HuH-7 (cell line): ENCODE data around the gene ZNF497.
A peak's percentile ranks its signal among the peaks of the same experiment; 100 is the strongest.
"Not testable (repeated sequence)": the region's sequence is repeated elsewhere in the genome, so short reads cannot be mapped to it uniquely, and the experiment has no call there.

Experiments used
- DNase-seq: peaks from one replicate; pipeline ENCODE4 v3.0.0; 2011; ENCODE audit warnings: low spot score

The ZNF497 gene

DNA sequence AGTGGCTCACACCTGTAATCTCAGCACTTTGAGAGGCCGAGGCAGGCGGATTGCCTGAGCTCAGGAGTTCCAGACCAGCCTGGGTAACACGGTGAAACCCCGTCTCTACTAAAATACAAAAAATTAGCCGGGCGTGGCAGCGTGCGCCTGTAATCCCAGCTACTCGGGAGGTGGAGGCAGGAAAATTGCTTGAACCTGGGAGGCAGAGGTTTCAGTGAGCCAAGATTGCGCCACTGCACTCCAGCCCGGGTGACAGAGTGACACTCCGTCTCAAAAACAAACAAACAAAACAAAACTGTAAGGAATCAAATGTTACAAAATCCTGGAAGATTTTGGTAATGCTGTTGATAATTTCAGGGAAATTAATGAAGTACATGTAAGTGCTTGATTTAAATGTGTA, 14.5 kb downstream of the ZNF497 start:
- DNase-seq, result not testable (repeated sequence)

DNA sequence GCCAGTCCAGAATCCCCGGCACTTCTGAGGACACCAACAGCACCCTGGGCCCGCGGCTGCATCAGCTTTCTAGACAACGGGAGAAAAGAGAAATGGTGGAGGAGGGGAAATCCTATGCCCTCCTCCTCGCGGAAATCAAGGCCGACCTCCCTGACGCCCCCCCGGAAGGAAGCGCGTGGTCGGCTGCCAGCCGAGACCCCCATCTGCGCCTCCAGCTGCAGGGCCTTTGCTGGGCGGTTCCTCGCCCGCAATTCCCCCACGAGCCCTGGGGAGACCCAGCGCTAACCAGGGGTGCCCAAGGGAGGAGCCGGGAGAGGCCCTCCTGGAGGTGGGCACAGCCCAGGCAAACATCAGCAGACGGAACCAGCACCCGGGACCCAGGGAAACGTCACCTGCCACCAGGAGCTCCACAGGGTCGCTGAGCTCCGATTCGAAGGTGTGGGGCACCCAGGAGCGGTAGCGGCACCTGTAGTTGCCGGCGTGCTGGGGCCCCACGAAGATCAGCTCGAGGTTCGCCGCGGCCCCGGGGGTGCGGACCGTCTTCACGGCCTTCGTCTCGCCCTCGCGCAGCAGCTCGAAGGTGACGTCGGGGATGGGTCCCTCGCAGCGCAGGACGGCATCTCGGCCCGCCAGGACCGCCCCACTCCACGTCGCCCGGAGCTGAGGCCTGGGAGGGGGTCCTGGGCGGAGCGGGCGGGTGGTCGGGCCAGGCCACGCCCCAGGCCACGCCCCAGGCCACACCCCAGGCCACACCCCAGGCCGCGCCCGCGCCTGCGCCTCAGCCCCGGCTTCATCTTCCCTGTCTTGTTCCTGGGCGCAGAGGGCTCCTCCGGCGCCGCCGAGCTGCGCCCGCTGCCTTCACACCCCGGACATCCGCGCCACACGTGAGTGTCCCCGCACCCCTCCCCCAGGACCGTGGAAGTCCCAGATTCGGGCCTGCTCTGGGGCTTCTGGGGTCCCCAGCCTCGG, 15.3 kb downstream of the ZNF497 start:
- no peak for DNase-seq

DNA sequence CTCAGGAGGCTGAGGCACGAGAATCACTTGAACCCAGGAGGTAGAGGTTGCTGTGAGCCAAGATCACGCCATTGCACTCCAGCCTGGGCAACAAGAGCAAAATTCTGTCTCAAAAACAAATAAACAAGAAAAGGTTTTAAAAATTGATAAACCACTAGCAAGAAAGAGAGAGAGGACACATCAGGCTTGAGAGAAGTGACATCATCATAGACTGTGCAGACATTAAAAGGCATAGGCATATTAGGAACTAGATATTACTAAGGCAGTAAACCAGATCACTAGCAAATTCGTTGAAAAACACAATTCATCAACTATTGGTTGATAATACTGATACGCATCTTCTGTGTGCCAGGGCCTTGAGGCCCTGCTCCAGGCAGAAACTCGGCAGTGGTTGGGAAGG, 17.0 kb downstream of the ZNF497 start:
- no peak for DNase-seq

DNA sequence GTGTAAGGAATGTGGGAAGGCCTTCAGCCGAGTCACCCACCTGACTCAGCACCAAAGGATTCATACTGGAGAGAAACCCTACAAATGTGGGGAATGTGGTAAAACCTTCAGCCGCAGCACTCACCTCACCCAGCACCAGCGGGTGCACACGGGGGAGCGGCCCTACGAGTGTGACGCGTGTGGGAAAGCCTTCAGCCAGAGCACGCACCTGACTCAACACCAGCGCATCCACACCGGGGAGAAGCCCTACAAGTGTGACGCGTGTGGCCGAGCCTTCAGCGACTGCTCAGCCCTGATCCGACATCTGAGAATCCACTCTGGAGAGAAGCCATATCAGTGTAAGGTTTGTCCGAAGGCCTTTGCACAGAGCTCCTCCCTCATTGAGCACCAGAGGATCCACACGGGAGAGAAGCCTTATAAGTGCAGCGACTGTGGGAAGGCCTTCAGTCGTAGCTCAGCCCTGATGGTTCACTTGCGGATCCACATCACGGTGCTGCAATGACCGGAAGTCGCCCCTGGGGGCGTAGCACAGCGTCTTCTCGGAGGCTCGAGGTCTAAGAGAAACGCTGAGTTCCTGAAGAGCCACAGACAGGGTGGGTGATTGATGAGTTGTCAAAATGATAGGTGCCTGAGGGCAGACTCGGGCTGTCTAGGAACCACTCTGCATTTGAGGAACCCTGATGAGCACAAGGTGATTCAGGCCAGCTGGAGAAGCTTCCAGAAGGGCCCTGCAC, 23.6 kb downstream of the ZNF497 start:
- DNase-seq, result no peak

DNA sequence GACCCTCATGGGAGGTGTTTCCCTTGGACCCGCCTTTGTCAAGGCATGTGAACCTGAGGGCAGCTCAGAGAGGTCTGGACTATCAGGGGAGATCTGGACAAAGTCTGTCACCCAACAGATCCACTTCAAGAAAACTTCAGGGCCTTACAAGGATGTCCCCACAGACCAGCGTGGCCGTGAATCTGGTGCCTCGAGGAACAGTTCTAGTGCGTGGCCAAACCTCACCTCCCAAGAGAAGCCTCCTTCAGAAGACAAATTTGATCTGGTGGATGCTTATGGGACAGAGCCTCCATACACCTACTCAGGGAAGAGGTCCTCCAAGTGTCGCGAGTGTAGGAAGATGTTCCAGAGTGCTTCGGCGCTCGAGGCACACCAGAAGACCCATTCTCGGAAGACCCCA, 24.2 kb downstream of the ZNF497 start:
- no peak for DNase-seq

DNA sequence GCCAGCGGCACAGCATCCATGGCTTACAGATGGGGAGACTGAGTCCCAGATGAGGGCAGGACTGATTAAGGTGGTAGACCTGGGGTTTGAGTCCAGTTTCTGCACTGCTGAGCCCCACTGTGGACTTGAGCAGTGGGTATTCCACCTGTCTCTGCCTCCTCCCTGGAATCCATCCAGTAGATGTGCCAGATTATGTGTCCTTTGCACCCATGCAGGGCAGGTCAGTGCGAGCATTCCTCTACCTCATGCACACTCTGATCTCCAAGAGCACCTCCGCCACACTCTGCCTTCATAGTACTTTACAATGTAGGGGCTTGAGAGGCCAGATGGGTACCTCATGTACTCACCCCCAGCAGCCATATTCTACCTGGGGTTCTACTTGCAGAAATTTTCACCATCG, 25.7 kb downstream of the ZNF497 start:
- no peak for DNase-seq

DNA sequence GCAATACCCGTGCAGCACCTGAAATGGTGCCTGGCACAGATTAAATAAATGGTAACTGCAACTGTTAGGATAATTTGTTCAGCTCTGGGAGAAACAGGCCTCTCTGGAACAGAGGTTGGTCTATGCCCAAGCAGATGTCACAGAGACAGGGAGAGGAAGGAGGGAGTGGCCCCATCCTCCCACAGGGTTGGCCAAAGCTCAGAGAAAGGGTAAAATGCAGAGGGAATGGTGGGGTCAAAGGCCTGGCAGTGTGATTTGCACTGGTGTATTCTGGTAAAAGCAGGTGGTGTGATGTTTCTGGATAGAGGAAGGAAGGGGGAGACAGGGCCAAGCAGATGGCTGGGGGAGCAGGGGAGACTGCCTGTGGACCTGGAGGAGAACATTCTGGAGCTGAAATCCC, 26.3 kb downstream of the ZNF497 start:
- no peak for DNase-seq

DNA sequence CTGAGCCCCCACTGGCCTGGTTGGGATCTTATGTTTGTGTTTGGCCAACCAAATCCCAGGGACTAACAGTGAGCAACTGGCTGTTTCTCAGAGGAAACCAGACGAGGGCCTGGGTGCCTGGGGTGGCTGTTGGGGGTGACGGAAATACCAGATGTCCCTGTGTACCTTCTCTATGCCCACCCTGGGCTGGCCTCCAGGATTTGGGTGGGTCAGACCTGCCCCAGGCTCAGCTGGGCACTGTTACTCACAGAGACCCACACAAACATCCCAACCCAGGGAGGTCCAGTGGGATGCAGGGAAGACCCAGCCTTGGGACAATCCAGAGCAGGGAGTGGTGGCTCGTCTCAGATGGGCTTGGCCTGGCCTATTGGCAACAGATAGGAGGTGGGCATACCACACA, 26.9 kb downstream of the ZNF497 start:
- DNase-seq, result no peak

DNA sequence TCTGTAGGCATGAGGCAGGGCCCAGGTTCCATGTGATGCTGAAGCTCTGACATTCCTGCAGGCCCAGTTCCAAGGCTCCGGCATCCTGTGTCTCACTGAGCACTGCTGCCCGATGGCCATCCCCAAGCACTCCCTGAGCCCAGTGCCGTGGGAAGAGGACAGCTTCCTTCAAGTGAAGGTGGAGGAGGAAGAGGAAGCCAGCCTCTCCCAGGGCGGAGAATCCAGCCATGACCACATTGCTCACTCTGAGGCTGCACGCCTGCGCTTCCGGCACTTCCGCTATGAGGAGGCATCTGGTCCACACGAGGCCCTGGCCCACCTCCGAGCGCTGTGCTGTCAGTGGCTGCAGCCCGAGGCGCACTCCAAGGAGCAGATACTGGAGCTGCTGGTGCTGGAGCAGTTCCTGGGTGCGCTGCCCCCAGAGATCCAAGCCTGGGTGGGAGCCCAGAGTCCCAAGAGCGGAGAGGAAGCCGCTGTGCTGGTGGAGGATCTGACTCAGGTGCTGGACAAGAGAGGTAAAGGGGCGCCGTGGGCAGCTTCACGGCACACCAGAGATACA, 27.8 kb downstream of the ZNF497 start:
- DNase-seq, result no peak

DNA sequence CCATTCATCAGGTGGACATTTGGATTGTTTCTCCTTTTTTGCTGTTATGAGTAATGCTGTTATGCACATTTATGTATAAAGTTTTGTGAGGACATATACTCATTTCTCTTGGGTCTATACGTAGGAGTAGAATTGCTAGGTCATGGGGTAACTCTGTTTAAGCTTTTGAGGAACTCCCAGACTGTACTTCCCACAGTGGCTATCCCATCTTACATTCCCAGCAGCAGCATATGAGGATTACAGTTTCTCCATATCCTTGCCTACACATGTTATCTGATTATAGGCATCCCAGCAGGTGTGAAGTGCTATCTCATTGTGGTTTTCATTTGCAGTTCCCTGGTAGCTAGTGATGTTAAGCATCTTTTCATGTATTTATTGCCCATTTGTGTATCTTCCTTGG, 29.9 kb downstream of the ZNF497 start:
- DNase-seq, result no peak

DNA sequence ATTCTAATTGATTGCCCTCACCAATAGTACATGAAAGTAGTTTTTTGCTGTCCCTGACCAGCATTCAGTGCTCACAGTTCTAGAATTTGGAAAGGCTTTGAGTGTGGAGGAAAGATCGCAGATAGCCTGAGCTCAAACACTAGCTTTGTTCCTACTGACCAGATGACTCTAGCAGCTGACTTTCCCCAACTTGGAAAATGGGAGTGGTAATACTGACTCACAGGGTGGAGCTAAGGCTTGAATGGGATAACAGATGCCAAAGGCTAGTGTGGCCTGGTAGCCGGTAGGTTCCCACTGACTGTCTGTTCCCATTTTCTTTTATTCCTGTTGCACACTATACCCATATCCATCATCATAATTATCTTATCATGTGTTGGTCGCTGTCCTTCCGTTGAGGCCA, 32.1 kb downstream of the ZNF497 start:
- no peak for DNase-seq

DNA sequence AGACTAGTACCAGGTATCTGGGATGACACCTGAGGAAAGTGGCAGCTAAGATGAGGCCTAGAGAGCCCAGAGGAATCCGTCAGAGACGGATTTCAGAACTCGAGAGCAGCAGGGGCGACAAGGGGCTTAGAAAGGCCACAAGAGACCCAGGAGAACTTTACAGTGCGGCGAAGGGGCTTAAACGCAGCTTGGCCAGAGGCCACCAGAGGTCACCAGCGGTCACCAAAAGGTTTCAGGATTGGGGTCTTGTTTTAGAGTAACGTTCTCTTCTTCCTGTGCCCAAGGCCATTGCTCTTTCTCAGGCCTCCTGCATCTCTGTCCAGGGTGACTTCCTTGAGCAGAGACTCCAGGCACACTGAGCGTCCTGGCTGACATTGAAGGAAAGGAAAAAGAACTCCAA, 33.6 kb downstream of the ZNF497 start:
- DNase-seq, result peak; percentile 45

DNA sequence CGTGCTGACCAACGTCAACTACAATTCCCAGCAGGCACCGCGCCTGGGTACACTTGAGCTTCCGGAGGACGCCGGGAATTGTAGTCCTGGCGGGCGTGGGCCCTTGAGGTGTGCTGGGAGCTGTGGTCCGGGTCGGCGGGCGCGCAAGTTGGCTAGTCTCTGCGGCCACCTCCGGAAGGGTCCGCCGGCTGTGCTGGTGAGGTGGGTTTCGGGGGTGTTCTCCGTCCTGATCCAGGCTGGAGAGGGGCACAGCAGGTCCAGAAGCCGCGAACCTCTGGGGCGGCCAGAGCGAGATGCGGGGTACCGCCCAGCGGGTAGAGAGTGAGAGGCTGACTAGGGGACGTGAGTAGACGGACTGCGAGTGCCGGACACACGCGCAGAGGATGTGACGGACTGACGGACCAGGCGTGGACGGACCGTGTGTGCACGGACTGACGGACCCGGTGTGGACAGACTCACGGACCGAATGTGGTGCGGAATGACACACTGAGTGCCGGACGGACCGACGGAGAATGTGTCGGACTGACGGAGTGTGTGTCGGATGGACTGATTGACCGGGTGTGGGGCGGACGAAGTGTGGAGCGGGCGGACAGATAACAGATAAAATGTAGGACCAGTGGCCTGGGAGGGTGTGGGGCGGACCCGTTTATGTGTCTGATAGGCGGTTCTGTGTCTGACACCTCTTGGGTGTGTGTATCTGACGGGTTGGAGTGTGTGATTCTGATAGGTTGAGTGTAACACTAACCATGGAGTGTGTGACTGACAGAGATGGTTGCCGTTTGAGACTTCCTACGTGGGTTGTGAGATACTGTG, 35.4 kb downstream of the ZNF497 start, which contains the start of gene ZSCAN22:
Gene ZSCAN22, plus strand, starts transcription at position 81 of the 813 bp plus-strand sequence. CDS start 7,809 bp downstream, outside the sequence.
- peak; percentile 92 for DNase-seq

DNA sequence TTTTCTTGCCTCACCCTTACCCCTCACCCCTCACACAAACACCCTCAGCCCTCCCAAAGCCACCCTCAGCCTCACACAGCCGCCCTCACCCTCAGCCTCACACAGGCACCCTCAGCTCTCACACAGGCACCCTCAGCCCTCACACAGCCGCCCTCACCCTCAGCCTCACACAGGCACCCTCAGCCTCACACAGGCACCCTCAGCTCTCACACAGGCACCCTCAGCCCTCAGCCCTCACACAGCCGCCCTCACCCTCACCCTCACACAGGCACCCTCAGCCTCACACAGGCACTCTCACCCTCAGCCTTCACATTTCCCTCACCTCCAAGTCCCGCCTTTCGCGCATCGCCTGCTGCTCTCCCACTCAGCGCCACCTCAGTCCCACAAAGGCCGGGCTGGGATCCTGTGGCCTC, 36.0 kb downstream of the ZNF497 start:
- DNase-seq, result no peak

DNA sequence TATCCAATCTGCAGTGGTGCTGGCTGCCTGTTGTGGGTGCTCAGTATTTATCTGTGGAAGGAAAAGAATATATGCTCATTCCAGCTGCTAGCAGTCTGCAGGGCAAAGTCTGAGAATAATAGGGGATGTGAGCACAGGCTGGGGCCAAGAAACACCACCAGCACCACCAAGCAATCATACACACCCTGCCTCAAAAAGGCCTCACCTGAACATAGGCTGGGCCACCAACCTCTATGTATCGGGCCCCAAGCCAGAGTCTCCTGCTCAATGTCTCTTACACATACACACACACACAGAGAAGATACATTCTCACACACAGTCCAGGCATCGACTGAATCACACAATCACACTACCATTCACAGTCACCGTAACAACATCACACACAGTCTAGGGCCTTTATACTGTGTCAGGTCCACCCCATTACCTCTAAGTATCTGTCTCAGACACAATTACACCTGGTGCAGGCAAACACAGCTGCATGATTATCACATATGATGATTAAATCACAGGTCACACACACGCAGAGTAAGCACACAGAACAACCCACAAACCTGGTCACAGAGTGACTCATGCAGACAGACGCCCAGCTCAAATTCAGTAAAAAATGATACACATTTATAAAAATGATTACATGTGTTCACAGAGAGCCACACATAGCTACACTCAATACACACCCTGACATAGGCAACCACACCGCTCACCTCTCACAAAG, 37.1 kb downstream of the ZNF497 start:
- no peak for DNase-seq

DNA sequence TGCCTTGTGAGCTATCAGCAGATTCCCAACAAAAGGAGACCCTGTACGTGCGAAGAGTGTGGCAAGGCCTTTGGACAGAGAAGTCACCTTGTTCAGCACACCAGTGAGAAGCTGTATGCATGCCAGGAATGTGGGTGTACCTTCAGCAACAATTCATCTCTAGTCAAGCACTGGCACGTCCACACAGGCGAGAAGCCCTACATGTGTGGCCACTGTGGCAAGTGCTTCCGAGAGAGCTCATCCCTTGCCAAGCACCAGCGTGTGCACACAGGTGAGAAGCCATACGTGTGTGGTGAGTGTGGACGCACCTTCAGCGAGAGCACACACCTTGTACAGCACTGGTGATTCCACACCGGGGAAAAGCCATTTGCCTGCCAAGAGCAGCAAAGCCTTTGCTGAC, 43.3 kb downstream of the ZNF497 start:
- DNase-seq, result no peak

DNA sequence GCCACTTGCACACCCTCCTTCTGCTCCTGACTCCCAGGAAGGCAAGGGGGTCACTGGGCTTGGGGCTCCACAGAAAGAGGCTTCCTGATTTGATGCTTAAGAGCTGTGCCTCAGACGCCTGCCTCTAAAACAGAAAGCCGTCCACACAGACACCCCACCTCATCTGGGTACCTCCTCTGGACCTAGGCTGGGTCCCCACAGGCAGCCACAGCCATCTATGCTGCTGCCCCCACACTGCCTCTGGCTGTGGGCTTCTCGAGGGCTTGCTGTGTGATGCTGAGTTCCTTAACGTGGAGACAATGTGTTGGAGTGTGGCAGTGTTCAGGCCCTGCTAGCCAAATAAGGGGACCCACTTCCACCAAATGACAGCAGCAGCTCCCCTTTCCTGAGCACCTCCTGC, 44.3 kb downstream of the ZNF497 start:
- DNase-seq, result no peak

DNA sequence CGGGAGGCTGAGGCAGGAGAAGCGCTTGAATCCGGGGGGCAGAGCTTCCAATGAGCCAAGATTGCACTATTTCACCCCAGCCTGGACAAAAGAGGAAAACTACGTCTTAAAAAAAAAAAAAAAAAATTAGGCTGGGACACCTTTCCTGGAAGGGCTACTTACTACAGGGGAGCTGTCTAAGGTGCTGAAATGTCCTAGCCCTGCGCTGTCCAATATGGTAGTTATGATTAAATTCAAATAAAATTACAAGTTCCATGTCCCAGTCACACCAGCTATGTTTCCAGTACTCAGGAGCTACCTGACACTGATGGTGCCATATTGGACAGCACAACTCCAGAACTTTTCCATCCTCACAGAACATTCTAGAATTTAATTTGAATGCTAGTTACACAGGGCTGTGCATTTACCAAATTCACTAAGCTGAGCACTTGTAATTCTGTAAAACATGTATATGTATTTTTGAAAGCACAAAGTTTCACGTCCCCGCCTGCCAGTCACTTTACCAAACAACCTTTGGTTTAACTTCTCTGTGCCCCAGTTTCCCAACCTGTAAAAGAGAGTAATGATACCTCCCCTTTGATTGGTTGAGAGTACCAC, 45.0 kb downstream of the ZNF497 start:
- DNase-seq, result no peak

DNA sequence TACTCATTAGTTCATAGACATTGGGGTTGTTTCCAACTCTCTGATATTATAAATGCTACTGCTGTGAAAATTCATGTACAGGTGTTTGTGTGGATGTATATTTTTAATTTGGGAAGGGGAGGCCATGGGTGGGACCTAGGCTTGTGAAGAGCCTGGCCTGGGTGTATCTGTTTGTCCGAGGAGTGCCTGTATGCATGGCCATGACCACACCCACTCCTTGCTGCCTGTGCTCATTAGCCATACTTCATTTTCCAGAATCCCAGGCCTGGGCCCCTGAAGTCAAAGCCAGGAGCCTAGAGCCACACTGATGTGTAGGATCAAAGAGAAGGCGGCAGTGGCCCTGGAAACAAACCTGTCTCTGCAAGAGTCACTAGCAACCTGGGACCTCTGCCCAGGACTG, 47.0 kb downstream of the ZNF497 start:
- no peak for DNase-seq

DNA sequence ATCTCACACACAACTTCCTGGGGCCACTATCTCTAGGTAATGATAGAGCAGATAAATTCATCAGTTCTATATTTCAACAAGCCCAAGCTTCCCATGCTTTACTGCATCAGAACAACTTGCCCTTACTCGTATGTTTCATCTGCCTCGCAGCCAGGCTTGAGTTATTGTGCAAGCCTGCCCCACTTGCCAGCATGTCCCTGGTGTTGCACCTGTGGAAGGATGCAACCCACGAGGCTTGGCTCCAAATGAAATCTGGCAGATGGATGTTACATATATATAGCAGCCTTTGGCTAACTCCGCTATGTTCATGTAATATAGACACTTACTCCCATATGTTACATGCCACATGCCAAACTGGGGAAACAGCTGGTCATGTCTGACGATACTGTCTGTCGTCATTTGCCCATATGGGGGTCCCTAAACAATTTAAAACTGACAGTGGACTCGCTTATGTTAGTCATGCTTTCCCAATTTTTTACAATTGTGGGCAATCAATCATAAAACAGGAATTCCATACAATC, 51.1 kb downstream of the ZNF497 start:
- DNase-seq, result no peak

DNA sequence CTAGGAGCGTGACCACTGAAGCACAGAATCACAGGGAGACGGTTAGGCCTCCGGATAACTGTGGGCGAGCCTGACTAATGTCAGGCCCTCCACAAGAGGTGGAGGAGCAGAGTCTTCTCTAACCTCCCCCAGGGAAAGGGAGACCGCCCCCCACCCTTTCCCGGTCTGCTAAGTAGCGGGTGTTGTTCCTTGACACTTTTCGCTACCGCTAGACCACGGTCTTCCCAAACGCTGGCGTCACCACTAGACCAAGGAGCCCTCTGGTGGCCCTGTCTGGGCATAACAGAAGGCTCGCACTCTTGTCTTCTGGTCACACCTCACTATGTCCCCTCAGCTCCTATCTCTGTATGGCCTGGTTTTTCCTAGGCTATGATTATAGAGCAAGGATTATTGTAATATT, 51.9 kb downstream of the ZNF497 start:
- not testable (repeated sequence) for DNase-seq
